Measurements from ENCODE around the gene EGLN1.
A peak's percentile ranks its signal among the peaks of the same experiment; 100 is the strongest.

EGLN1 gene

GRCh38 chr1:231404318-231404717 lies 17.8 kb downstream of the EGLN1 start:
- DNase-seq (ENCODE audit: extremely low spot score, insufficient read length, low read depth) (no peak), FAIRE-seq (no peak)

GRCh38 chr1:231401478-231401877 lies 20.6 kb downstream of the EGLN1 start:
- FAIRE-seq (no peak), DNase-seq (ENCODE audit: extremely low spot score, insufficient read length, low read depth) (no peak)

- no peak for DNase-seq (ENCODE audit: extremely low spot score, insufficient read length, low read depth)
- no peak for FAIRE-seq
Measured at GRCh38 chr1:231397886-231398671, 24.0 kb downstream of the EGLN1 start.

GRCh38 chr1:231396643-231397042 lies 25.4 kb downstream of the EGLN1 start:
- no peak for FAIRE-seq

GRCh38 chr1:231395998-231396390 lies 26.1 kb downstream of the EGLN1 start:
- no peak for DNase-seq (ENCODE audit: extremely low spot score, insufficient read length, low read depth)
- no peak for FAIRE-seq

More at GRCh38 chr1:231396643-231397042, 25.4 kb downstream of the EGLN1 start:
- DNase-seq (ENCODE audit: extremely low spot score, insufficient read length, low read depth), result no peak

GRCh38 chr1:231395076-231395997 lies 26.8 kb downstream of the EGLN1 start:
- FAIRE-seq, result no peak
- no peak for DNase-seq (ENCODE audit: extremely low spot score, insufficient read length, low read depth)

GRCh38 chr1:231393668-231394067 lies 28.4 kb downstream of the EGLN1 start:
- no peak for DNase-seq (ENCODE audit: extremely low spot score, insufficient read length, low read depth)
- no peak for FAIRE-seq

- no peak for FAIRE-seq
- DNase-seq (ENCODE audit: extremely low spot score, insufficient read length, low read depth), result no peak
Measured at GRCh38 chr1:231392389-231393131, 29.5 kb downstream of the EGLN1 start.

GRCh38 chr1:231390071-231390470 lies 32.0 kb downstream of the EGLN1 start:
- no peak for FAIRE-seq
- no peak for DNase-seq (ENCODE audit: extremely low spot score, insufficient read length, low read depth)

GRCh38 chr1:231387770-231388669 lies 34.1 kb downstream of the EGLN1 start:
- FAIRE-seq, result no peak
- DNase-seq (ENCODE audit: extremely low spot score, insufficient read length, low read depth), result no peak

- FAIRE-seq (no peak), DNase-seq (ENCODE audit: extremely low spot score, insufficient read length, low read depth) (no peak)
Measured at GRCh38 chr1:231386466-231386865, 35.6 kb downstream of the EGLN1 start.

- FAIRE-seq, result no peak
- no peak for DNase-seq (ENCODE audit: extremely low spot score, insufficient read length, low read depth)
Measured at GRCh38 chr1:231385416-231385748, 36.7 kb downstream of the EGLN1 start.

GRCh38 chr1:231384696-231385415 lies 37.2 kb downstream of the EGLN1 start:
- DNase-seq (ENCODE audit: extremely low spot score, insufficient read length, low read depth) (no peak), FAIRE-seq (no peak)

GRCh38 chr1:231383159-231383860 lies 38.8 kb downstream of the EGLN1 start:
- no peak for DNase-seq (ENCODE audit: extremely low spot score, insufficient read length, low read depth)
- no peak for FAIRE-seq

GRCh38 chr1:231382426-231382825 lies 39.7 kb downstream of the EGLN1 start:
- DNase-seq (ENCODE audit: extremely low spot score, insufficient read length, low read depth), result no peak
- no peak for FAIRE-seq

- DNase-seq (ENCODE audit: extremely low spot score, insufficient read length, low read depth), result no peak
- no peak for FAIRE-seq
Measured at GRCh38 chr1:231381729-231382128, 40.4 kb downstream of the EGLN1 start.

GRCh38 chr1:231376875-231377549 lies 45.1 kb downstream of the EGLN1 start:
- peak; percentile 72 for FAIRE-seq
- no peak for DNase-seq (ENCODE audit: extremely low spot score, insufficient read length, low read depth)

GRCh38 chr1:231376101-231376500 lies 46.0 kb downstream of the EGLN1 start:
- DNase-seq (ENCODE audit: extremely low spot score, insufficient read length, low read depth) (no peak), FAIRE-seq (no peak)
